Retinal pigment epithelial cell (primary cell): ENCODE results near the gene GCAT.

Experiments
- DNase-seq: peaks from one replicate; pipeline ENCODE4 v3.0.0-alpha.2; 2010; ENCODE audit warnings: low read depth
- H3K4me3 ChIP-seq: 2 replicates; pipeline ENCODE4 v1.5.1; 2011; ENCODE audit warnings: mild to moderate bottlenecking, low read length, control low read depth, moderate library complexity
- CTCF ChIP-seq: conservative IDR thresholded peaks from 2 replicates; pipeline ENCODE4 v1.5.1; 2011; ENCODE audit warnings: low read depth, low read length, control low read depth, inconsistent platforms

Gene GCAT

GRCh38 chr22:37804881-37805809 lies 2.6 kb upstream of the GCAT start:
- peak overlapping the region; percentile 69 for H3K4me3 ChIP-seq
- no peak for DNase-seq
- TF ChIP-seq CTCF: no peak

GRCh38 chr22:37805810-37806277 lies 1.9 kb upstream of the GCAT start:
- no peak for DNase-seq
- no peak for TF ChIP-seq CTCF
- H3K4me3 ChIP-seq: peak overlapping the region; percentile 69

GRCh38 chr22:37806409-37807333 lies 1.1 kb upstream of the GCAT start:
- DNase-seq: no peak
- TF ChIP-seq CTCF: no peak
- H3K4me3 ChIP-seq: peak overlapping the region; percentile 69

- DNase-seq: no peak
- H3K4me3 ChIP-seq: peak overlapping the region; percentile 70
- TF ChIP-seq CTCF: no peak
Observed at GRCh38 chr22:37808294-37808657, 542 bp downstream of the GCAT start.

GRCh38 chr22:37809672-37810333 lies 2.1 kb downstream of the GCAT start:
- TF ChIP-seq CTCF: no peak
- H3K4me3 ChIP-seq: no peak overlapping the region
- DNase-seq: no peak

- TF ChIP-seq CTCF: no peak
- DNase-seq: no peak
- H3K4me3 ChIP-seq: no peak overlapping the region
Observed at GRCh38 chr22:37811867-37812266, 4.1 kb downstream of the GCAT start.
